Activated T-helper 17 cell treated with anti-CD3 and anti-CD28 coated beads, Interleukin-2, amount 50 U/mL, for 72 hours (primary cell): ENCODE results near the gene DCLRE1A. TPM values are rescaled to one million over a fixed set of nuclear protein-coding genes. Genes with fewer than 3 reads are reported as not detected.
"Not testable (repeated sequence)": the region's sequence is repeated elsewhere in the genome, so short reads cannot be mapped to it uniquely, and the experiment has no call there.

Experiments used
- ATAC-seq: fragments of 150-1000 bp; cut with Tn5 transposase; replicated peaks from 2 replicates; pipeline ENCODE4 v1.10.0; 2021; ENCODE audit warnings: mild to moderate bottlenecking, moderate library complexity
- H3K27ac Mint-ChIP-seq: one replicate; pipeline ENCODE4 v1.8.0; 2022; ENCODE audit warnings: mixed read lengths
- H3K27me3 Mint-ChIP-seq: one replicate; pipeline ENCODE4 v1.8.0; 2022; ENCODE audit warnings: mixed read lengths
- H3K36me3 Mint-ChIP-seq: one replicate; pipeline ENCODE4 v1.8.0; 2022; ENCODE audit warnings: low read depth, mild to moderate bottlenecking, mixed read lengths
- H3K4me1 Mint-ChIP-seq: one replicate; pipeline ENCODE4 v1.8.0; 2022; ENCODE audit warnings: mixed read lengths
- H3K4me3 Mint-ChIP-seq: one replicate; pipeline ENCODE4 v1.8.0; 2022; ENCODE audit warnings: mild to moderate bottlenecking, mixed read lengths
- H3K9me3 Mint-ChIP-seq: one replicate; pipeline ENCODE4 v1.8.0; 2022; ENCODE audit warnings: mixed read lengths
- total RNA-seq, 2 donors: library from RNA; stranded (reverse); gene quantifications; one replicate each; pipeline ENCODE4 v1.2.3, GENCODE V29; 2022

Gene DCLRE1A
- total RNA-seq, 2 donors from 2014 or later: 7.9 to 13.5 TPM

DNA sequence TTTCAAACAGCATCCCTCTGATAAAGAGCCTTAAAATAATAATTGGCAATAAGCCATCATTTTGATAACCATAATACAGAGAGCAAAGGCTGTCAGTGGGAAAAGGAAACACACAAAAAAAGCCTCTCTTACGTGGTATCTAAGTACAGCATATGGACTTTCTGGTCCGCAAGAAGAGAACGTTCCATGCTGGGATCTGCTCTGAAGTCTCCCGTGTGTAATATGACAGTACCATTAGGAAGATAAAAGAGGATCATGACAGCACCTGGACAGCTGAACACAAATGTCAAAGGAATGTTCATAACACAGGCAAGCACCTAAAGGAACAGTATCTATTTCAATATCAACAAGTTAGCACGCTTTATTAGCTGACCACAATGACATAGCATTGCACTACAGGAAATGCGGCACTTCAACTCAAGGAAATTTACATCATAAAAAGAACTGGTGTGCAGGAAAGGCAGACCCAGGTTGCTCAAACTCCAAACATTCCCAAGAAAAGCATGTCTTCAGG is 9.9 kb downstream of the DCLRE1A start:
- Mint-ChIP-seq H3K36me3 (peaks cover 67% of the 10 kb centered on the region), H3K27ac (no peak overlapping the region), H3K27me3 (no peaks in the 10 kb centered on the region), H3K4me1 (peaks cover 10% of the 10 kb centered on the region), H3K9me3 (no peaks in the 10 kb centered on the region), H3K4me3 (no peak overlapping the region)
- no peak for ATAC-seq

DNA sequence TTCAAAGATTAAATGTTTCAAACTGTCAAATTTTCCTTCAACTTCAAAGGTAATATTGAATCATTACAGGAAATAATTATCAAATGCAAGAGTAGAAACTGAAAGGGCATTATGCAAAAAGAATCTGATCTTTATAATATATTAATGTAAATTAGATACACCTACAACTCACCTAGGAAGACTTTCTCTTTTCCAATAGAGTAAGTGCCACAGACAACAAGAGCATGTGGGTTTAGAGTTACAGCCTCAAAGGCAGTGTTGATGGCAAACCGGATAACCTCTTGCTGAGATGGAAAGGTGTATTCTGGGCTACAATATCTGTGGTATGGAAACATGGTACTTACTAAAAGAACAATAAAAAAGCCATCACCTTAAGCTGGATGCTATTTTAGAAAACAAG is 11.7 kb downstream of the DCLRE1A start:
- no peaks in the 10 kb centered on the region for H3K9me3 Mint-ChIP-seq
- no peak overlapping the region for H3K27ac Mint-ChIP-seq
- H3K27me3 Mint-ChIP-seq: no peaks in the 10 kb centered on the region
- peaks cover 72% of the 10 kb centered on the region for H3K36me3 Mint-ChIP-seq
- no peak overlapping the region for H3K4me3 Mint-ChIP-seq
- no peak for ATAC-seq
- peaks cover 5% of the 10 kb centered on the region for H3K4me1 Mint-ChIP-seq

DNA sequence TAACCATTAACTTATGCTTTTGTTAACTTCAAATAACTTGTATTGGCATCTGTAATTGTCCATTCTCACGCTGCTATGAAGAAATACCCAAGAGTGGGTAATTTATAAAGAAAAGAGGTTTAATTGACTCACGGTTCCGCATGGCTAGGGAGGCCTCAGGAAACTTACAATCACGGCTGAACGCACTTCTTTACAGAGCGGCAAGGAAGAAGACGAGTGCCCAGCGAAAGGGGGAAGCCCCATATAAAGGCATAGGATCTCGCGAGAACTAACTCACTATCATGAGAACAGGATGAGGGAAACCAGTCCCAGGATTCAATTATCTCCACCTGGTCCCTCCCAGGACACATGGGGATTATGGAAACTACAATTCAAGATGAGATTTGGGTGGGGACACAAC is 25.3 kb downstream of the DCLRE1A start:
- H3K4me1 Mint-ChIP-seq, H3K4me3 Mint-ChIP-seq, ATAC-seq, H3K36me3 Mint-ChIP-seq, H3K27me3 Mint-ChIP-seq, H3K27ac Mint-ChIP-seq, H3K9me3 Mint-ChIP-seq: not testable (repeated sequence)

DNA sequence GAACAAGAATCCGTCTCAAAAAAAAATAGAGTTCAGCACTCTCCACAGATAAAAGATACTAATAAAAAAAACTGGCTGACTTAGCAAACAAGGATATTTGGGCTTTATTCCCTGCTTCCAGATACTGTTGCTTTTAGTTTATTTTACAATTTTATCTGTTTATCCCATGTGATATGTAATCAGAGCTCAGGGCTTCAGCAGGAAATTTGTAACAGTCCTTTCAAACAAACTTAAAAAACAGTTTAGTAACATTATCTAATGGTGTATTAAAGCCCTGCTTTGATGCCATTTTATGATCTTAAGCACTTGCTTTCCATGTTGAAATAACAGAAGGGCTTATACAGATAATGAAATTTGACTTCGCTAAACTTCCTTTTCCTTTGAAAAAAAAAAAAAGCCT is 28.1 kb downstream of the DCLRE1A start:
- peaks cover 16% of the 10 kb centered on the region for H3K27me3 Mint-ChIP-seq
- H3K4me3 Mint-ChIP-seq: no peak overlapping the region
- no peaks in the 10 kb centered on the region for H3K36me3 Mint-ChIP-seq
- no peak for ATAC-seq
- H3K4me1 Mint-ChIP-seq: no peaks in the 10 kb centered on the region
- H3K9me3 Mint-ChIP-seq: no peaks in the 10 kb centered on the region
- H3K27ac Mint-ChIP-seq: no peak overlapping the region

DNA sequence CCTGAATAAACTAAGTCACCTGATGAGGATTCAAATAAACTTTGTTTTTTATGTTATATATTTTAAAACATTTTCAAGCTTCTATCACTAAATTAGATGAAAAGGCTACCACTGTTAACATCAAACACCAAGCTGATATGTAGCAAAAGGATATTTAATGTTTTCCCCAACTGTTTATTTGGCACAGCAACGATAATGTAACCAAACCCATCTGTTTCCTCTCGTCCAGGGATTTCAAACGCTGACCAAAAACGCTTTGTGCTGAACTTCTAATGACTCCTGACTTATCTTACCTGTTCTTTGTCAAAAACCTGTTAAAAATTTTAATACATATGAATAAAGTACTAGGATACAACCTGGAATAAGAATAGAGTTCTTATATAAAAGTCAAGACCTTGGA is 30.5 kb downstream of the DCLRE1A start:
- no peak overlapping the region for H3K27ac Mint-ChIP-seq
- H3K4me3 Mint-ChIP-seq: no peak overlapping the region
- no peaks in the 10 kb centered on the region for H3K4me1 Mint-ChIP-seq
- H3K9me3 Mint-ChIP-seq: no peaks in the 10 kb centered on the region
- H3K27me3 Mint-ChIP-seq: peaks cover 20% of the 10 kb centered on the region
- no peaks in the 10 kb centered on the region for H3K36me3 Mint-ChIP-seq
- no peak for ATAC-seq

DNA sequence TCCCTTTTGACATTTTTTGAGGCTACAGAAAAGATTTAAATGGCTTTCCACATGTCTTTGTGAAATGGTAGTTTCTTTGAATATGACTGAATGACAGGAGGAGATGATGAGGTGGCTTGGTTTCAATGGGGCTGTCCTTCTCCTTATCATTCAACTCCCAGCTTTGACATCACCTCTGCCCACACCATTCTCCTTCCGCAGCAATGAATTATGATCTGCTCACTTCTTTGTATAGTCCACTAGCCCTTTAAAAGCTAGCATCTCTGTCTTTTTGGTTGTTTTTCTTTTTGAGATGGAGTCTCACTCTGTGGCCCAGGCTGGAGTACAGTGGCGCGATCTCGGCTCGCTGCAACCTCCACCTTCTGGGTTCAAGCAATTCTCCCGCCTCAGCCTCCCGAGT is 31.7 kb downstream of the DCLRE1A start:
- Mint-ChIP-seq H3K27me3 (peaks cover 20% of the 10 kb centered on the region), H3K9me3 (no peaks in the 10 kb centered on the region), H3K4me3 (no peak overlapping the region), H3K27ac (no peak overlapping the region), H3K4me1 (no peaks in the 10 kb centered on the region), H3K36me3 (no peaks in the 10 kb centered on the region)
- ATAC-seq: no peak

DNA sequence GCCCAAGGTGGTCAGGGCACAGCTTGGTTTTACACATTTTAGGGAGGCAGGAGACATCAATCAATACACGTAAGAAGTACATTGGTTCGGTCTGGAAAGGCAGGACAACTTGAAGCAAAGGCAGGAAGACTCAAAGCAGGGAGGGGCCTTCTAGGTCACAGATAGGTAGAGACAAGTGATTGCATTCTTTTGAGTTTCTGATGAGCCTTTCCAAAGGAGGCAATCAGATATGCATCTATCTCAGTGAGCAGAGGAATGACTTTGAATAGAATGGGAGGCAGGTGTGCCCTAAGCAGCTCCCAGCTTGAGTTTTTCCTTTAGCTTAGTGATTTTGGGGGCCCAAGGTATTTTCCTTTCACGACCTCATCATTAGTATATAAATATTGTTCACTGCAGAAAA is 32.6 kb downstream of the DCLRE1A start:
- not testable (repeated sequence) for H3K4me3 Mint-ChIP-seq, H3K36me3 Mint-ChIP-seq, H3K9me3 Mint-ChIP-seq, H3K27ac Mint-ChIP-seq, ATAC-seq, H3K4me1 Mint-ChIP-seq
- peaks cover 15% of the 10 kb centered on the region for H3K27me3 Mint-ChIP-seq

DNA sequence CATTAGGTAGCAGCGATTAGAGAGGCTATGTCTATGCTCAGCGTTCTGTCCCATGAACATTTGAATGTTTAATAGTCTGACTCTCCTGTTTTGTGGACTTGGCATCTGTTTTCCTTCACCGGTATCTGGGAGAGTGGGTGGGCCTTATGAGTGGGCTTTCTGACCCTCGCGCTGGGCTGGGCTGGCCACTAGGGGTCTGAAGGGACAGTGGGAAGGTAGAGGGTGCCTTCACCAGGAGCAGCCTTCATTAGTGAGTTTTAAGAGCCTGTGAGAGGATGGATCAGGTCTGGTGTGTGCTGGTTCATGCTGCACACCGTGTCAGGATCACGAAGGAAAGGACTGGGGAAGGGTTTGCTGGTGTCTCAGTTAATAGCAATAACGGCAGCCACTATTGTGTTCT is 33.4 kb downstream of the DCLRE1A start:
- Mint-ChIP-seq H3K4me1 (no peaks in the 10 kb centered on the region), H3K36me3 (no peaks in the 10 kb centered on the region), H3K27me3 (peaks cover 15% of the 10 kb centered on the region), H3K27ac (no peak overlapping the region), H3K4me3 (no peak overlapping the region), H3K9me3 (no peaks in the 10 kb centered on the region)
- ATAC-seq: no peak

DNA sequence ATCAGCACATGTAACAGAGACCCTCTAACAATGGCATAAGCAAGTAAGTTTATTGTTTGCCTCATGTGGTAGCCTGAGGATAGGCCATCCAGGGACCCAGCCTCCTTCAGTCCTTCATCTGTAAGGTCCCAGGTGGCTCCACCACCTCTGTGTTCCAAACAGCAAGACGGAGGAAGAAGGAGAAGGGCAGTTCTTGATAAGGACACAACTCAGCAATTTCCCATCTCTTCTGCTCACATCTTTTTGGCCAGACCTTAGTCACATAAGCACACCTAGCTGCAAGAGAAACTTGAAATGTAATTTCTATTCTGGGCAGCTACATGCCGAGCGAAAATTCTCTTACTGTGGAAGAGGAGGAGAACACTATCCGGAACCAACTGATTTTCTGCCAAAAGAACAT is 33.9 kb downstream of the DCLRE1A start:
- no peaks in the 10 kb centered on the region for H3K9me3 Mint-ChIP-seq
- no peaks in the 10 kb centered on the region for H3K36me3 Mint-ChIP-seq
- ATAC-seq: no peak
- no peaks in the 10 kb centered on the region for H3K4me1 Mint-ChIP-seq
- H3K27me3 Mint-ChIP-seq: peaks cover 15% of the 10 kb centered on the region
- H3K4me3 Mint-ChIP-seq: no peak overlapping the region
- no peak overlapping the region for H3K27ac Mint-ChIP-seq

DNA sequence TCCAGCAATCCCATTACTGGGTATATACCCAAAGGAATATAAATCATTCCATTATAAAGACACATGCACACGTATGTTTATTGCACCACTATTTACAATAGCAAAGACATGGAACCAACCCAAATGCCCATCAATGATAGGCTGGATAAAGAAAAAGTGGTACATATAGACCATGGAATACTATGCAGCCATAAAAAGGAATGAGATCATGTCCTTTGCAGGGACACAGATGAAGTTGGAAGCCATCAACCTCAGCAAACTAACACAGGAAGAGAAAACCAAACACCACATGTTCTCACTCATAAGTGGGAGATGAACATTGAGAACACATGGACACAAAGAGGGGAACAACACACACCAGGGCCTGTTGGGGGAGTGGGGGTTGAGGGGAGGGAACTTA is 39.2 kb downstream of the DCLRE1A start:
- ATAC-seq, H3K4me3 Mint-ChIP-seq: not testable (repeated sequence)

DNA sequence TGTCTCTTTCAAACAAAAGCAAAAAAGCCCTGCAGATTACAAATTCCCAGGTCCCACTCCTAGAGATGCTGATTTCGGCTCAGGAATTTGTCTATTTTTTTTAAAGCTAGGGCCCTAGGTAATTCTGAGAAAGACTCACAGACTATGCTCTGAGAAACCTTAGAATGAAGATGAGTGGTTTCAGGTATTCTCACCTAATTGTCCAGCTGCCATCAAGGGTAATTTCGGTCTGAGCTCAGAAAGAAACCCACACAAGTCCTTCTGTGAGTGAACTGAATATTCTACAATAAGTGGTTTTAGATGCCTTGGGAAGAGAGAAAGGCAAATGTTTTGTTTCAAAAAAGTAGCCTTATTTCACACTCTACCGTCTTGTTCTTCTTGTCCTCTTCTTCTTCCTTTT is 45.7 kb downstream of the DCLRE1A start:
- Mint-ChIP-seq H3K4me1 (no peaks in the 10 kb centered on the region), H3K4me3 (no peak overlapping the region), H3K36me3 (no peaks in the 10 kb centered on the region), H3K27me3 (peaks cover 28% of the 10 kb centered on the region), H3K9me3 (no peaks in the 10 kb centered on the region), H3K27ac (no peak overlapping the region)
- no peak for ATAC-seq

More for the DNA sequence above, 39.2 kb downstream of the DCLRE1A start:
- H3K27ac Mint-ChIP-seq, H3K4me1 Mint-ChIP-seq, H3K27me3 Mint-ChIP-seq, H3K9me3 Mint-ChIP-seq, H3K36me3 Mint-ChIP-seq: not testable (repeated sequence)

DNA sequence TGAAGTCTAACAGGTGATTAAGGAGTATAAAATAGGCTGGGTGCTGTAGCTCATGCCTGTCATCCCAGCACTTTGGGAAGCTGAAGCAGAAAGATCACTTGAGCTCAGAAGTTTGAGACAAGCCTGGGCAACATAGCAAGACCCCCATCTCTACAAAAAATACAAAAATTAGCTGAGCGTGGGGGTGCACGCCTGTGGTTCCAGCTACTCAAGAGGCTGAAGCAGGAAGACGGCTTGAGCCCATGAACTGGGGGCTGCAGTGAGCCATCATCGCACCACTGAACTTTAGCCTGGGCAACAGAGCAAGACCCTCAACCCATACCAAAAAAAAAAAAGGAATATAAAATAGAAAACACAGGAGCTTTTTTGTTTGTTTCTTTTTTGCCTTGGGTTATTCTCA is 47.4 kb downstream of the DCLRE1A start:
- no peak overlapping the region for H3K27ac Mint-ChIP-seq
- no peak for ATAC-seq
- H3K9me3 Mint-ChIP-seq: no peaks in the 10 kb centered on the region
- no peaks in the 10 kb centered on the region for H3K4me1 Mint-ChIP-seq
- H3K27me3 Mint-ChIP-seq: peaks cover 25% of the 10 kb centered on the region
- no peak overlapping the region for H3K4me3 Mint-ChIP-seq
- no peaks in the 10 kb centered on the region for H3K36me3 Mint-ChIP-seq

DNA sequence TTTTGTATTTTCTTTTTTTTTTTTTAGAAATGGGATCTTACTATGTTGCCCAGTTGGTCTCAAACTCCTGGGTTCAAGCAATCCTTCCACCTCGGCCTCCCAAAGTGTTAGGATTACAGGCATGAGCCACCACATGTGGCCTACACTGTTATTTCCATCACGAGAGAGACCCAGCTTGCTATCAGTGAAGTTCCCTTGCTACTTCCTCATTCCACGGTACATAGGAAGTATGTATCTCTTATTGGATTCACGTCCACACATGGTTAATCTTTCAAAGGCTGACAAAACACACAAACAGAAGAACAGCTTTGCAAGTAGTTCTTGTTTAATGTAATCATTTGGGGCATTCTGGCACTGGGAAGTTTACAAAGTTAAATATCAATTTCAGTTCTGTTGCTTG is 50.9 kb downstream of the DCLRE1A start:
- no peaks in the 10 kb centered on the region for H3K4me1 Mint-ChIP-seq
- H3K27me3 Mint-ChIP-seq: peaks cover 16% of the 10 kb centered on the region
- no peaks in the 10 kb centered on the region for H3K9me3 Mint-ChIP-seq
- no peak for ATAC-seq
- H3K36me3 Mint-ChIP-seq: no peaks in the 10 kb centered on the region
- H3K4me3 Mint-ChIP-seq: no peak overlapping the region
- no peak overlapping the region for H3K27ac Mint-ChIP-seq

DNA sequence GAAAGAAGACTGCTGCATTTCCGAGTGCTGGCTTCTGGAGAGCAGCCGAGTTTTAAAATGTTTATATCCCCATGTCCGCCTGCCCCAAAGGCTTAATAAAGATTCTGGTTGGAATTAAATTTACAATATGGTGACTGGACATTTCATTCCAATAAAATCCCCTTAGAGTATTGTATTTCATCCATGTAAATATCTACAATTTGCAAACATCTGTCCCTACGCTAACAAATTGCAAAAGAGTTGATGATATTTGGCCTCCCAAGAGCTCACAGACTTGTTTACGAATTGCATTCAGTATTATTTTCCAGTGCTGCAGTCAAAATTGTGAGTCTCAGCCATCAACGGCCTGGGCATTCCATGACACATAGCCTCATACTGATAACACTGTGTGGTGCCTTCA is 52.3 kb downstream of the DCLRE1A start:
- H3K27me3 Mint-ChIP-seq: peaks cover 23% of the 10 kb centered on the region
- H3K9me3 Mint-ChIP-seq: no peaks in the 10 kb centered on the region
- ATAC-seq: no peak
- no peak overlapping the region for H3K4me3 Mint-ChIP-seq
- H3K4me1 Mint-ChIP-seq: no peaks in the 10 kb centered on the region
- no peaks in the 10 kb centered on the region for H3K36me3 Mint-ChIP-seq
- no peak overlapping the region for H3K27ac Mint-ChIP-seq

DNA sequence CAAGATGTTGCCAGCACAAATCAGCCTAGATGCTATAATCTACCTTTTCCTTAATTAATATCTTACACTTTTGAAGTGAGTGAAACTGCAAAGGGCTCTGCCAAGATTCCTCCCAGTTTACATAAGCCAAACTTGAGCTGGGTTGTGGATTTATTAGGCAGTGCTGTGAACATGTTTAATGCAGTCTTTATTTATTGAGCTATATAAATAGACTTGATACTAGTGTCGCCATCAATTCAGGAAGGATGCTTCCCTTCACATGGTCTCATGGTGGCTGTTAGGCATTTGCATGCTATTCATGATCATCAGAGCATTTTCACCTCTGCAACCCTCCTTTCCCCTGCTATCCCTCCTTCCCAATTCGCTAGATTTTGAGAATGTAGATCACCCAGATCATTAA is 62.2 kb downstream of the DCLRE1A start:
- Mint-ChIP-seq H3K4me3 (no peak overlapping the region), H3K27ac (no peak overlapping the region), H3K27me3 (peaks cover 42% of the 10 kb centered on the region), H3K9me3 (no peaks in the 10 kb centered on the region), H3K36me3 (no peaks in the 10 kb centered on the region), H3K4me1 (no peaks in the 10 kb centered on the region)
- no peak for ATAC-seq

DNA sequence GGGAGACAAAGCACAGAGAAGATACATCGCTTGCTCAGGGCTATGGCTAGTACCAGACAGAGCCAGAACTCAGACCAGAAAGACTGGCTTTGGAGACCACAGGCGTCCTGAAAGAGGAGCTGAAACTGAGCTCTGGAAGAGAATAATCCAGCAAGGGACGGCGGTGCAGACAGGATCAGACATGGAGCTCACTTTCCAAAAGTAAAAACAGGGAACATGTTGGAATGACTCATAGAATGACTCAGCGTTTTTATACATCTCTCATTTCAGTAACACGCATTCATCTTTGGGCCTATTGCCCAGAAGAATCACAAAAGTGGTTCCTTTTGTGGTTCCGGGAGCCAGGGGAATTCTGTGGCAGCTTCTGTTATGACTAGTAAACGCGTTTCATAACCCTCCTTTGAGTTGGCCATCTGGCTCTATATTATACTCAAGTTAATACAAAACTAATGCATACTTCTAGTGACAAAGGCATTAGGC is 65.2 kb downstream of the DCLRE1A start:
- H3K36me3 Mint-ChIP-seq: no peaks in the 10 kb centered on the region
- no peak overlapping the region for H3K27ac Mint-ChIP-seq
- no peak overlapping the region for H3K4me3 Mint-ChIP-seq
- peaks cover 24% of the 10 kb centered on the region for H3K27me3 Mint-ChIP-seq
- no peaks in the 10 kb centered on the region for H3K9me3 Mint-ChIP-seq
- no peaks in the 10 kb centered on the region for H3K4me1 Mint-ChIP-seq
- ATAC-seq: peak; percentile 14
